Dermis blood vessel endothelial cell (primary cell): ENCODE measurements around the gene GJA9. TPM values are rescaled to one million over a fixed set of nuclear protein-coding genes. Genes with fewer than 3 reads are reported as not detected.

Experiments used
- DNase-seq: peaks from one replicate; pipeline ENCODE4 v3.0.0; 2010
- total RNA-seq: library from RNA; depleted of rRNA; stranded (reverse); fragments of >200 nt; gene quantifications from 2 replicates; pipeline ENCODE4 v1.2.3, GENCODE V29; 2014

The GJA9 gene
- total RNA-seq, 1 donor from 2014 or later: not detected

DNA sequence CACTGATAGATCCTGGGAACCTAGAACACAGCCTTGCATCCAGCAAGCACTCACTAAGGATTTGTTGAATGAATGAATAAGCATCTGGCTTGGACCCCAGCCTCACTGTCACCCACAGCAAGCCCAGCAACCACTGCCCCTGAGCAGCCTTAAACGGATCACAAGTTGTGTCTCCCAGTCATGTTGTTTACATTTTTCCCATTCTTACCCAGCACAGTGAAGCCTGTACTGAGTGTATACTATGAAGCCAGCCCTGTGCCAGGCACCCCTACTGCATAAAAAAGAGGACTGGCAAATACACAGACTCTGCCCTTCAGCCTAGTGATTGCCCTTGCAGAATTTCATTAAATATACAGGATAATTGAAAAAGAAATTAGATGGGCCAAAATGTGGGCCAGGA, 52.0 kb downstream of the GJA9 start:
- DNase-seq: no peak

DNA sequence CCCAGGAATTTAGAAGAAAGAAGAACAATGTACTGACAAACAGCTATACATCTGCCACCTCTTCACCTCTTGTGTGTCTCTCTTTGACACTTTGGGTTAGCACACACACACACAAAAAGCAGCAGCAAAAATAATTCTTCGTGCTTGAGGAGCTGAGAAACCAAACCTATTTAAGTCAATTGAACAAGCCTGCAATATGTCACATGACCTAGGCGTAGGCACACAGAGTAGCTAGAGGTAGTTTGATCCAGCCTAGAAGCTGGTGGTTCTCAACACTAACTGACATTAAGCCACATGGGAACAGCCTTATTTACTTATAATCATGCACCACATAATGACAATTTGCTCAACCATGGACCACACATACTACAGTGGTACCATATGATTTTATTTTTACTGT, 54.1 kb downstream of the GJA9 start:
- DNase-seq: no peak

DNA sequence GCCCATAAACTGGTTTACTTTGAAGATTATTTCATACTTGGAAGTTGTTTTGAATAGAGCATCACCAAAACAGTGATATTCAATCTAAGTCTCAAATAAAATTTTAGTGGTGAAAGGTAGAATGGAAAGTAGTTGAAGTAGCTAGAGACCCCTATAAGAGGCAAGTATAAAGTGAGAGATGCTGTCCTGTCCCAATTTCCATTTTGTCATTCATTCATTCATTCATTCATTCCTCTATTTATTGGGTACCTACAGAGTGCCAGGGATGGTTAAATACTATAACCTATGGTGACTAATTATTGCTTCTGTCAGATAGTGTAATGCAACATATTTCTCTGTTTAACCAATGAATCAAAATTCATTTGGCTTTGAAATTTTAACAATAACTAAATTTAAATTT, 54.5 kb downstream of the GJA9 start:
- no peak for DNase-seq

DNA sequence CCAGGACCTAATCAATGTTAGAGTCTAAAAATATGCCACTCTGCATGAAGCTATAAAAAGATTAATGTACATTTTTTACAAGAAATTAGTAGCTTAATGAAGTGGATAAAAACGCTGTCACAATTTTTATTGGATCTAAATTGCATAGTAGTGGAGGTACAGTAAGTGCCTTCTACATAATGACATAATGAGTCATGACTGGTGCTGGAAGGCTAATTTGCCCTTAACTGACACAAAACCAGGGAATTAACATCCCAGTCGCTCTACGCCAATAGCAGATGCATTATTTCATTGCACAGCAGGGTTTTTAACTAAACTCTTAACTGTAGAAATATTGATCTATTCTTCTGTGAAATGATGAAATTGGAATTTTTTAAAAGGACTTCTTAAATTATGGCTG, 55.1 kb downstream of the GJA9 start:
- DNase-seq: no peak

Other genes with a start within 250 kb of the GJA9 start
- 19.7 and 32.7 TPM in 2 replicates for gene RRAGC, start 21.8 kb downstream of the GJA9 start, total RNA-seq
- gene MYCBP, start 8.2 kb downstream of the GJA9 start, total RNA-seq: 11.4 and 14.7 TPM in 2 replicates
- gene RHBDL2, start 60.2 kb upstream of the GJA9 start, total RNA-seq: 0.28 and 0.51 TPM in 2 replicates
- 40.3 and 52.0 TPM in 2 replicates for gene AKIRIN1, start 109.7 kb upstream of the GJA9 start, total RNA-seq
- gene NDUFS5, start 144.8 kb upstream of the GJA9 start, total RNA-seq: 530 and 620 TPM in 2 replicates